ENCODE results near the gene MAZ. TPM values are rescaled to one million over a fixed set of nuclear protein-coding genes. Genes with fewer than 3 reads are reported as not detected.
"Not testable (repeated sequence)": the region's sequence is repeated elsewhere in the genome, so short reads cannot be mapped to it uniquely, and the experiment has no call there.

The MAZ gene
- total RNA-seq, 4 donors from 2014 or later, result 68.7 to 145 (median 96.4) TPM

DNA sequence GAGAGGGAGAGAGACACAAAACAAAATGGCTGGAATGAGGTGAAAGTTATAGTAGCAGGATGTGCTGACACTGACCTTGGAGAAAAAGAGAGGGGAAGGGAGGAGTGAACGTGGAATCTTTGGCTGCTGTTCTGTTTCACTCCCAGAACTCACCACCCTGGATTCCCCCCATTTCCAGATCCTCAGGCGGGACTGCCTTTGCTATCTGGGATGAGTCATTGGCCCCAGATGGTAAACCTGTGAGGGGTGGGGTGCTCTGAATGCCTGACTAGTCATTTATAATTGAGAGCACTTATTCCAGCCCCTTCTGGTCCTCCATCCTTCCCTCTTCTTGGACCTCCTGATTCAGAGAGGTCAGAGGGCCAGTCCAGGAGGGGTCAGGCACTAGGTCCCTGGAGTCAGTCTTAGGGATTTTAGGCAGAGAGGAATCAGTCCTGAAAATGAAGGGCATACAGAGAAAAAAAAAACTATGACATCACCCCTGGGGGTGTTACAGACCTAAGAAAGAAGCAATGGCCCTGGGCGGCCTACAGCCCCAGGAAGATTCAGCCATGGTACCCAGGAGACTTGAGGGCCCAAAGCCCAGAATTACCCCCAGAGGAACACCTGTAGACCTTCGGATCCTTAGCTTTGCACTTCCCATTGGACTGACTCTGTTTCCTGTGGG is 30.5 kb upstream of the MAZ start:
- Histone ChIP-seq H3K36me3 (no peaks in the 10 kb centered on the region), H3K4me3 (no peak overlapping the region), H3K4me1 (no peaks in the 10 kb centered on the region), H3K27me3 (peaks cover 0 to 5% (median 4%) of the 10 kb centered on the region in 3 donors), H3K9me3 (no peaks in the 10 kb centered on the region), H3K27ac (no peak overlapping the region)
- no peak for TF ChIP-seq POLR2A (IDR thresholded peaks at IDR 0.05)
- TF ChIP-seq, protein P1, sequence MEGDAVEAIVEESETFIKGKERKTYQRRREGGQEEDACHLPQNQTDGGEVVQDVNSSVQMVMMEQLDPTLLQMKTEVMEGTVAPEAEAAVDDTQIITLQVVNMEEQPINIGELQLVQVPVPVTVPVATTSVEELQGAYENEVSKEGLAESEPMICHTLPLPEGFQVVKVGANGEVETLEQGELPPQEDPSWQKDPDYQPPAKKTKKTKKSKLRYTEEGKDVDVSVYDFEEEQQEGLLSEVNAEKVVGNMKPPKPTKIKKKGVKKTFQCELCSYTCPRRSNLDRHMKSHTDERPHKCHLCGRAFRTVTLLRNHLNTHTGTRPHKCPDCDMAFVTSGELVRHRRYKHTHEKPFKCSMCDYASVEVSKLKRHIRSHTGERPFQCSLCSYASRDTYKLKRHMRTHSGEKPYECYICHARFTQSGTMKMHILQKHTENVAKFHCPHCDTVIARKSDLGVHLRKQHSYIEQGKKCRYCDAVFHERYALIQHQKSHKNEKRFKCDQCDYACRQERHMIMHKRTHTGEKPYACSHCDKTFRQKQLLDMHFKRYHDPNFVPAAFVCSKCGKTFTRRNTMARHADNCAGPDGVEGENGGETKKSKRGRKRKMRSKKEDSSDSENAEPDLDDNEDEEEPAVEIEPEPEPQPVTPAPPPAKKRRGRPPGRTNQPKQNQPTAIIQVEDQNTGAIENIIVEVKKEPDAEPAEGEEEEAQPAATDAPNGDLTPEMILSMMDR (IDR thresholded peaks at IDR 0.05 in 4 of 5, conservative IDR thresholded peaks at IDR 0.05 in 1 of 5), result no peak
- ATAC-seq, result no peak
- intact Hi-C loops (cut with DNase I; ENCODE audit: low total_unique reads) (no loop called here), in situ Hi-C loops (cut with MboI; ENCODE audit: low sequenced_read_pairs in 4 of 4) (no loop called here)
- no peak for DNase-seq

DNA sequence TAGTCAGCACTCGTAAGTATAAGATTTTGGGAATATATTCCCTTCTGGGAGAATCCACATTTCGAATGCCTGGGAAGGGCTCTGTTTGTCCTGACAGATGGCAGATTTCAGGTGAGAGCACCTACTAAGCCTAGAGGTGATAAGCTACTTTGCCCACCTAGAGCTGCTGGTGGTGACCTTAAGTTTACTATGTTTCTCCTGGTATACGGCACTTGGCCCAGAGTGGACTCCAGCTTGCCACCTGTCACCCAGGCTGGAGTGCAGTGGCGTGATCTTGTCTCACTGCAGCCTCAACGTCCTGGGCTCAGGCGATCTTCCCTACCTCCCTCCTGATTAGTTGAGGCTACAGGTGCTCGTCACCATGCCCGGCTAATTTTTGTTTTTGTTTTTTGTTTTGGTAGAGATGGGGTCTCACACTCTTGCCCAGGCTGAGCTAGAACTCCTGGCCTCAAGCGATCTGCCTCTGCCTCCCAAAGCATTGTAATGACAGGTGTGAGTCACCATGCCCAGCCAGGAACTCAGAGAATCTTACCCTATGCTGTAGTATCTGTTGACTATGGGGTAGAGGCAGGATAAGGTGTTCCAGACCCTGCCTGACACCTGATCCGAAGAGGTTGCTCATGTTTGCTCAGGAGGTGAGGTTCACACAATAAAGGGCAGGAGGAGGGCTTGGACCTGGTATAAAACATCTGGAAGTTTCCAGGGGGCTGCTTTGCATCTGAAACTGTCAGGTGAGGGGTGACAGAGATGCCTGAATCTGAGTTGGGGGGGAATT is 28.6 kb upstream of the MAZ start, which contains the start of gene ZG16:
Gene ZG16 (plus strand): TSS at position 681 of the 775 bp plus-strand sequence. CDS start 1,011 bp downstream, outside the sequence.
- no peak for ATAC-seq
- H3K4me1 ChIP-seq, result no peaks in the 10 kb centered on the region
- H3K9me3 ChIP-seq, result no peaks in the 10 kb centered on the region
- no peaks in the 10 kb centered on the region for H3K36me3 ChIP-seq
- H3K4me3 ChIP-seq, result no peak within 1 kb of the TSS
- in situ Hi-C loops (cut with MboI; ENCODE audit: low sequenced_read_pairs in 4 of 4), result no loop called here
- peaks cover 0 to 5% (median 4%) of the 10 kb centered on the region in 3 donors for H3K27me3 ChIP-seq
- no peak within 1 kb of the TSS for H3K27ac ChIP-seq
- intact Hi-C loops (cut with DNase I; ENCODE audit: low total_unique reads), result no loop called here
- TF ChIP-seq POLR2A (IDR thresholded peaks at IDR 0.05), result no peak
- TF ChIP-seq, protein P1 (IDR thresholded peaks at IDR 0.05 in 4 of 5, conservative IDR thresholded peaks at IDR 0.05 in 1 of 5), result no peak
- no peak for DNase-seq

- in situ Hi-C loops (cut with MboI; ENCODE audit: low sequenced_read_pairs in 4 of 4), result no loop called here
- Histone ChIP-seq H3K36me3 (no peaks in the 10 kb centered on the region), H3K4me1 (no peaks in the 10 kb centered on the region), H3K4me3 (no peak overlapping the region), H3K27ac (no peak overlapping the region), H3K27me3 (peaks cover 0 to 5% (median 4%) of the 10 kb centered on the region in 3 donors), H3K9me3 (no peaks in the 10 kb centered on the region)
- no peak for DNase-seq
- intact Hi-C loops (cut with DNase I; ENCODE audit: low total_unique reads), result no loop called here
- no peak for ATAC-seq
- TF ChIP-seq POLR2A (IDR thresholded peaks at IDR 0.05), result no peak
- TF ChIP-seq, protein P1 (IDR thresholded peaks at IDR 0.05 in 4 of 5, conservative IDR thresholded peaks at IDR 0.05 in 1 of 5), result no peak
Observed at GRCh38 chr16:29779474-29779873, 26.9 kb upstream of the MAZ start.

- H3K9me3 ChIP-seq; H3K36me3 ChIP-seq; H3K4me1 ChIP-seq; intact Hi-C loops (cut with DNase I; ENCODE audit: low total_unique reads); DNase-seq; H3K27me3 ChIP-seq; ATAC-seq; H3K4me3 ChIP-seq; H3K27ac ChIP-seq: not testable (repeated sequence)
- in situ Hi-C loops (cut with MboI; ENCODE audit: low sequenced_read_pairs in 4 of 4), result loop anchor here in 1 of 4 donors (10.0 kb wide), 1 partner anchor 69 kb away; no protein-coding TSS in a partner anchor
Observed at GRCh38 chr16:29783094-29783953, 23.0 kb upstream of the MAZ start.

Measured in gastrocnemius medialis (tissue), 4 donors.